ENCODE data around the gene CTBP2.

DNA sequence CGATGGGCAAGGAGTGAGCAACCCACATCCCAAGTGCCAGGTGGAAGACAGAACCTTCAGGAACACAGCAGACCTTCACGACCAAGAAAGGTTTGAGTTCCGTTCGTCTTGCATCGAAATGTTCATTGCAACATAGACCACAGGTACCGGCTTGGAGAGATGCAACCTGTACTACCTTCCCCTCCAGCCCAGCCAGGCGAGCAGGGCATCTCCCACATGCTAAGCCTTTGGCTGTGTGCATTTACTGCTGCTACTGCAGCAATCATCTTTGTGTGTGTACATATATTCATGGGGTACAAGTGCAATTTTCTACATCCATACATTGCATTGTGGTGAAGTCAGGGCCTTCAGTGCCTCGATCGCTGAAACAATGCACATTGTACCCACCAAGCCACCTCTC, 58.8 kb downstream of the CTBP2 start:
- TF ChIP-seq, protein P1, sequence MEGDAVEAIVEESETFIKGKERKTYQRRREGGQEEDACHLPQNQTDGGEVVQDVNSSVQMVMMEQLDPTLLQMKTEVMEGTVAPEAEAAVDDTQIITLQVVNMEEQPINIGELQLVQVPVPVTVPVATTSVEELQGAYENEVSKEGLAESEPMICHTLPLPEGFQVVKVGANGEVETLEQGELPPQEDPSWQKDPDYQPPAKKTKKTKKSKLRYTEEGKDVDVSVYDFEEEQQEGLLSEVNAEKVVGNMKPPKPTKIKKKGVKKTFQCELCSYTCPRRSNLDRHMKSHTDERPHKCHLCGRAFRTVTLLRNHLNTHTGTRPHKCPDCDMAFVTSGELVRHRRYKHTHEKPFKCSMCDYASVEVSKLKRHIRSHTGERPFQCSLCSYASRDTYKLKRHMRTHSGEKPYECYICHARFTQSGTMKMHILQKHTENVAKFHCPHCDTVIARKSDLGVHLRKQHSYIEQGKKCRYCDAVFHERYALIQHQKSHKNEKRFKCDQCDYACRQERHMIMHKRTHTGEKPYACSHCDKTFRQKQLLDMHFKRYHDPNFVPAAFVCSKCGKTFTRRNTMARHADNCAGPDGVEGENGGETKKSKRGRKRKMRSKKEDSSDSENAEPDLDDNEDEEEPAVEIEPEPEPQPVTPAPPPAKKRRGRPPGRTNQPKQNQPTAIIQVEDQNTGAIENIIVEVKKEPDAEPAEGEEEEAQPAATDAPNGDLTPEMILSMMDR (IDR thresholded peaks at IDR 0.05): no peak
- no peak for TF ChIP-seq POLR2A (IDR thresholded peaks at IDR 0.05)
